T-helper 2 cell treated with Interferon-gamma antibody and Interleukin-4, amounts not matched to agents 5 μg/mL and 100 μg/mL, for 36 hours (primary cell): ENCODE data around the gene POLD3.

Experiments
- DNase-seq: peaks from one replicate; pipeline ENCODE4 v3.0.0; 2021; ENCODE audit warnings: low spot score
- H3K27ac Mint-ChIP-seq: one replicate; pipeline ENCODE4 v1.8.0; 2021; ENCODE audit warnings: mild to moderate bottlenecking, mixed read lengths
- H3K27me3 Mint-ChIP-seq: one replicate; pipeline ENCODE4 v1.8.0; 2021; ENCODE audit warnings: low read depth, mixed read lengths
- H3K36me3 Mint-ChIP-seq: one replicate; pipeline ENCODE4 v1.8.0; 2021; ENCODE audit warnings: low read depth, mixed read lengths
- H3K4me1 Mint-ChIP-seq: one replicate; pipeline ENCODE4 v1.8.0; 2021; ENCODE audit warnings: low read depth, mixed read lengths
- H3K4me3 Mint-ChIP-seq: one replicate; pipeline ENCODE4 v1.8.0; 2022; ENCODE audit warnings: mild to moderate bottlenecking, moderate library complexity, mixed read lengths
- H3K9me3 Mint-ChIP-seq: one replicate; pipeline ENCODE4 v1.8.0; 2021; ENCODE audit warnings: mixed read lengths

POLD3 gene

GRCh38 chr11:74687237-74688023, 95.0 kb downstream of the POLD3 start:
- Mint-ChIP-seq H3K36me3 (no peaks in the 10 kb centered on the region), H3K27ac (no peak overlapping the region), H3K4me1 (no peaks in the 10 kb centered on the region), H3K4me3 (no peak overlapping the region), H3K9me3 (no peaks in the 10 kb centered on the region), H3K27me3 (peaks cover 24% of the 10 kb centered on the region)
- DNase-seq = no peak

- no peak overlapping the region for H3K4me3 Mint-ChIP-seq
- H3K27ac Mint-ChIP-seq = no peak overlapping the region
- H3K9me3 Mint-ChIP-seq = no peaks in the 10 kb centered on the region
- no peak for DNase-seq
- no peaks in the 10 kb centered on the region for H3K36me3 Mint-ChIP-seq
- H3K4me1 Mint-ChIP-seq = no peaks in the 10 kb centered on the region
- peaks cover 8% of the 10 kb centered on the region for H3K27me3 Mint-ChIP-seq
Measured at GRCh38 chr11:74689666-74690065, 97.3 kb downstream of the POLD3 start.

GRCh38 chr11:74691755-74692154, 99.4 kb downstream of the POLD3 start:
- Mint-ChIP-seq H3K27ac (no peak overlapping the region), H3K36me3 (no peaks in the 10 kb centered on the region), H3K4me3 (no peak overlapping the region), H3K4me1 (no peaks in the 10 kb centered on the region), H3K9me3 (no peaks in the 10 kb centered on the region), H3K27me3 (no peaks in the 10 kb centered on the region)
- no peak for DNase-seq
